CD4-positive, alpha-beta T cell treated with Interleukin-15 for 1 hour (primary cell): ENCODE results near the gene FBRSL1.
A peak's percentile ranks its signal among the peaks of the same experiment; 100 is the strongest.

Experiments used
- DNase-seq: peaks from one replicate; pipeline ENCODE4 v3.0.0-alpha.2; 2020

FBRSL1 gene

GRCh38 chr12:132545164-132545953, 55.4 kb downstream of the FBRSL1 start:
- no peak for DNase-seq

- DNase-seq, result no peak
These were observed 56.0 kb downstream of the FBRSL1 start for GRCh38 chr12:132545955-132546354.

GRCh38 chr12:132546647-132547046, 56.7 kb downstream of the FBRSL1 start:
- DNase-seq, result no peak

GRCh38 chr12:132547205-132547740, 57.3 kb downstream of the FBRSL1 start:
- no peak for DNase-seq

GRCh38 chr12:132548430-132549058, 58.6 kb downstream of the FBRSL1 start:
- DNase-seq, result no peak

GRCh38 chr12:132549059-132549458, 59.1 kb downstream of the FBRSL1 start:
- DNase-seq, result no peak

- DNase-seq, result no peak
These were observed 60.3 kb downstream of the FBRSL1 start for GRCh38 chr12:132550014-132550802.

GRCh38 chr12:132550830-132551640, 61.1 kb downstream of the FBRSL1 start:
- no peak for DNase-seq

- no peak for DNase-seq
These were observed 61.7 kb downstream of the FBRSL1 start for GRCh38 chr12:132551641-132552031.

GRCh38 chr12:132554845-132555630, 65.1 kb downstream of the FBRSL1 start:
- no peak for DNase-seq

GRCh38 chr12:132555686-132556085, 65.7 kb downstream of the FBRSL1 start:
- DNase-seq, result no peak

- DNase-seq, result no peak
These were observed 66.3 kb downstream of the FBRSL1 start for GRCh38 chr12:132556216-132556615.

GRCh38 chr12:132556801-132557200, 66.8 kb downstream of the FBRSL1 start:
- no peak for DNase-seq

GRCh38 chr12:132557291-132558015, 67.5 kb downstream of the FBRSL1 start:
- no peak for DNase-seq

- no peak for DNase-seq
These were observed 68.3 kb downstream of the FBRSL1 start for GRCh38 chr12:132558042-132558856.

- peak; percentile 53 for DNase-seq
These were observed 69.1 kb downstream of the FBRSL1 start for GRCh38 chr12:132558861-132559623.

GRCh38 chr12:132559652-132560363, 69.9 kb downstream of the FBRSL1 start:
- peak; percentile 30 for DNase-seq

- DNase-seq, result no peak
These were observed 70.3 kb downstream of the FBRSL1 start for GRCh38 chr12:132560364-132560613.
